DMS53 treated with DMSO at 0.1 percent for 48 hours (cell line): ENCODE results near the gene GBX2.
A peak's percentile ranks its signal among the peaks of the same experiment; 100 is the strongest.

Source experiments
- DNase-seq: peaks from one replicate; lab custom pipeline; 2025; ENCODE audit not compliant: unreplicated experiment; lab: John Stamatoyannopoulos, UW

The GBX2 gene

DNA sequence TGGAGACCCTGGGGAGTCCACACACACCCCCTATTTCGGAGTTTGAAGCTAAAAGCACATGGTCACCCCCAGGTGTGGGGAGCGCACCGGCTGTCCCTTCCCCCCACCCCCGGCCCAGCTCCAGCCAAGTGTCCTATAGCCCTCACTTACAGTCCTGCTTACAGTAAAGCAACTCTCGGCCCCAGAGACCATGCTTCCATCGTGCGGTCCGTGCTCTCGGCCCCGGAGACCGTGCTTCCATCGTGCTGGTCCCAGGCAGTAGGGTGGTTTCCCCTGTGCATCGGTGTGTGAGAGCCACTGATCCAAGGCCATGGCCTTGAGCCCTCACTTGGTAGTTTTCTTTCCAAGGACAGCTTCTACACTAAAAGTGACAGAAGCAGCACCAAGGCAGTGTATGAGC, 48.7 kb downstream of the GBX2 start:
- no peak for DNase-seq

- DNase-seq: no peak
Observed at GRCh38 chr2:236119003-236119402, 49.2 kb downstream of the GBX2 start.

DNA sequence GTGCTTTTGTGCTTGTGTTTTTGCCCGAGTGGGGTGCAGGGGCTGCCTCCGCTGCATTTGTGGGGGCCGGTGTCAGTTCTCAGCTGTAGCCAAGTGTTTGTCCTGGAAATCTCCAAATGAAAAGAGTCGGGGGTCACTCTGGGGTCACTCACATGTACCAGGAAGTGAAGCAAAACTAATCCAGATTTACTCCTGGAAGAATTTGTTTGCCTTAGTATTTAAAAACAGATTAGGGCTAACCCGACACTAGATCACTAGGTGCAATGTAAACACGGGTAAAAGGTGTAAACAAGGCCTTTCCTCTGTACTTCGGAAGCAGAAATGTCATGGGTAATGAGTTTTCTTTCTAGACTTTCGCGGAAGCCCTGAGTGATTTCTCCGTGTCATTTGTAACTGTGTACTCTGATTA, 50.3 kb downstream of the GBX2 start:
- peak; percentile 80 for DNase-seq

DNA sequence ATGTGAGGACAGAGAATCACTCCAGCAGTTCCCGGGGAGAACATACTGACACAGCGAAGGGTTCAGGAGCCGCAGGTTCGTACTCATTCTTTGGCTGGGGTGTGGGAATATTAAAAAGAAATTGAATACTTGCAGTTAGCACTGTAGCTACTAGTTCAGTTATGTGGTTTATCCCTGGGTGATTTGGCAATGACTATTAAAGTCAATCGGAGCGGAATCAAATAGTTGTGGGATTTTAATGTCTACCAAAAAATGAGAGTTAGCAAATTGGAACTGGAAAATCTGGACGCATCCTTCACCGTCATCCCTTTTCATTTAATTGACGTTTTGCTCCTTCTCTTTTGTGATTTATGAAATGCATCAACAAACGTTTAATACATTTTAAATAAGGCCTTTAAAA, 50.8 kb downstream of the GBX2 start:
- no peak for DNase-seq
